Endodermal cell (in vitro differentiated cells): ENCODE data around the gene SLIT3. TPM values are rescaled to one million over a fixed set of nuclear protein-coding genes. Genes with fewer than 3 reads are reported as not detected.

Experiments
- DNase-seq: peaks from one replicate; pipeline ENCODE4 v3.0.0-alpha.2; 2017
- H3K27ac ChIP-seq: 2 replicates; pipeline ENCODE4 v1.5.1; 2013; ENCODE audit warnings: mild to moderate bottlenecking, low read depth, low read length, moderate library complexity
- H3K27me3 ChIP-seq: 2 replicates; pipeline ENCODE4 v1.6.1; 2013; ENCODE audit warnings: mild to moderate bottlenecking, low read length, moderate library complexity; ENCODE audit not compliant: insufficient read depth, control insufficient read depth, poor library complexity, severe bottlenecking
- H3K36me3 ChIP-seq: 2 replicates; pipeline ENCODE4 v1.7.0; 2013; ENCODE audit warnings: mild to moderate bottlenecking, low read length, moderate library complexity; ENCODE audit not compliant: control insufficient read depth, insufficient read depth
- H3K4me1 ChIP-seq: one replicate; pipeline ENCODE4 v1.7.0; 2013; ENCODE audit warnings: low read length; ENCODE audit not compliant: control insufficient read depth, insufficient read depth
- H3K4me3 ChIP-seq: 2 replicates; pipeline ENCODE4 v1.5.1; 2013; ENCODE audit warnings: mild to moderate bottlenecking, low read length, moderate library complexity
- H3K9ac ChIP-seq: 2 replicates; pipeline ENCODE4 v1.6.1; 2013; ENCODE audit warnings: mild to moderate bottlenecking, low read length, moderate library complexity; ENCODE audit not compliant: poor library complexity, severe bottlenecking; ENCODE audit errors: extremely low read depth
- H3K9me3 ChIP-seq: 2 replicates; pipeline ENCODE4 v1.6.1; 2013; ENCODE audit warnings: mild to moderate bottlenecking, low read length, moderate library complexity; ENCODE audit not compliant: control insufficient read depth
- H3K27ac Mint-ChIP-seq: 2 replicates; pipeline ENCODE4 v1.8.0; 2020; ENCODE audit warnings: mixed read lengths
- H3K27me3 Mint-ChIP-seq: 2 replicates; pipeline ENCODE4 v1.8.0; 2021; ENCODE audit warnings: mild to moderate bottlenecking, mixed read lengths; ENCODE audit not compliant: insufficient read depth
- H3K36me3 Mint-ChIP-seq: 2 replicates; pipeline ENCODE4 v1.8.0; 2020; ENCODE audit warnings: low read depth, mixed read lengths
- H3K4me1 Mint-ChIP-seq: 2 replicates; pipeline ENCODE4 v1.8.0; 2020; ENCODE audit warnings: mixed read lengths
- H3K4me3 Mint-ChIP-seq: 2 replicates; pipeline ENCODE4 v1.8.0; 2020; ENCODE audit warnings: mild to moderate bottlenecking, moderate library complexity, mixed read lengths
- H3K9me3 Mint-ChIP-seq: 2 replicates; pipeline ENCODE4 v1.8.0; 2020; ENCODE audit warnings: mild to moderate bottlenecking, mixed read lengths
- CTCF ChIP-seq: fragments of 200-600 bp; sonication (generic); conservative IDR thresholded peaks from 2 replicates; pipeline ENCODE4 v1.5.0; 2021; ENCODE audit warnings: antibody characterized with exemption, mild to moderate bottlenecking
- WGBS, 2 experiments: methylation state at CpG; one replicate each; pipeline versions ENCODE4 v1.1.5 to v1.1.7; 2013; ENCODE audit warnings: missing lambda C conversion rate in 2 of 2, mixed read lengths in 1 of 2; ENCODE audit not compliant: insufficient coverage in 1 of 2, insufficient read length in 1 of 2; 5-methylcytosine and 5-hydroxymethylcytosine counted together
- total RNA-seq, 2 donors: library from RNA; stranded (reverse); fragmentation: NEBNext Ultra II Directional in 1 of 2; extraction: Animal tissue kit (Norgen Biotek cat#: 25700) in 1 of 2; gene quantifications; 2 replicates in 1 of 2; 3 replicates in 1 of 2; pipeline ENCODE4 v1.2.1, GENCODE V29; 2021

The SLIT3 gene
- total RNA-seq, 2 donors from 2014 or later, result 2.5 to 3.4 TPM

GRCh38 chr5:168765086-168765550 is 535.8 kb downstream of the SLIT3 start:
- WGBS, 2 experiments, result 90 to 95% methylated on average over 15 of the region's 15 CpGs
- H3K9ac ChIP-seq, result no peak overlapping the region

DNA sequence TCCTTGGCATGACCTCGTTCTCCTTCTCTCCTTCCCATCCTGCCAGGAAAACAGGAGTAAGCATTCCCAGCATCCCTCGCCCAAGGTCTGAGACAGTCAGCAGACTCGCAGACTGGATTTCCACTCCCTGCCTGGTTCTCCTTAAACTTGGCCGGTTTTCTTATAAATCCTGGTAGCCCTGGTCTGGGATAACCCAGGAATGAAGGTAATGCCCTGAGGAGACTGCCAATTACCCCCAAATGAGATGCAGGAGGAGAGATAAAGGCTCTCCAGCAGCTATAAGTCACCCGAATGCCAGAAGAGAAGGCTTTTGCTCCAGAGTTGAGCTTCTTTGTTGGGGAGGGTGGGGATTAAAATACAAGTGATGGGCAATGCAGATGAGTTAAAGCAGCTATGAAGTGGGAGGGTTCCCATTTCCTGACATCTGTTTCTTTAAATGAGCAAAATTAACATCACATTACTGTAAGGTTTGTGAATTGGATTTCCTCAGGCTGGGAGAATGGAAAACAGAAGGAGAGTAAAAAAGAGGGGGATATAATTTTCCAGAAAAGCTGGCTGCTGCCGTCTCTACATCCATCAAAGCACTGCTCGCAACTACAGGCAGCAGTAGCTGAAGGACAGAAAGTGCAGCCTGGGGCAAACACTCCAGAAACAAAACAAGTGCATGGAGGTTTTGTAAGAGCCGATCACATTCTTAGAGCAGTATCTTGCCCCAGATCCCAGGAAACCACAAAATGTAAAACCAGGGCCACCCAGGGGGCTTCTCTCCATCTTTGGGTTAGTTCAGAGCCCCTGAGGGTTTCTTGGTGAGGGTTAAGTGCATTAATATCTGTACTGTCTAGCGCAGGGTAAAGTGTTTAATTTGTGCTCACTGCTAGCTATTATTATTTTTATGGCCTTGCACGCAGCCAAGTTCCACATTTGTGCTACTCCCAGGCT is 544.2 kb downstream of the SLIT3 start:
- peak overlapping the region; percentile 17 for H3K27ac ChIP-seq
- Mint-ChIP-seq H3K4me3 (no peak overlapping the region), H3K36me3 (no peaks in the 10 kb centered on the region), H3K9me3 (no peaks in the 10 kb centered on the region), H3K27me3 (no peaks in the 10 kb centered on the region), H3K4me1 (no peaks in the 10 kb centered on the region), H3K27ac (no peak overlapping the region)
- 82 to 86% methylated on average over 6 to 10 of the region's 10 CpGs for WGBS, 2 experiments
- H3K4me3 ChIP-seq, result no peak overlapping the region
- no peak for DNase-seq
- H3K27me3 ChIP-seq, result no peaks in the 10 kb centered on the region
- H3K9me3 ChIP-seq, result no peaks in the 10 kb centered on the region
- H3K36me3 ChIP-seq, result no peaks in the 10 kb centered on the region
- TF ChIP-seq CTCF, result no peak
- H3K9ac ChIP-seq, result no peak overlapping the region
- H3K4me1 ChIP-seq, result no peaks in the 10 kb centered on the region

More at GRCh38 chr5:168765086-168765550, 535.8 kb downstream of the SLIT3 start:
- Histone ChIP-seq H3K9me3 (no peaks in the 10 kb centered on the region), H3K27me3 (no peaks in the 10 kb centered on the region), H3K36me3 (no peaks in the 10 kb centered on the region), H3K4me1 (no peaks in the 10 kb centered on the region), H3K27ac (no peak overlapping the region), H3K4me3 (no peak overlapping the region)
- DNase-seq, result no peak
- H3K36me3 Mint-ChIP-seq, result no peaks in the 10 kb centered on the region
- peaks cover 8% of the 10 kb centered on the region for H3K9me3 Mint-ChIP-seq
- TF ChIP-seq CTCF, result no peak
- no peaks in the 10 kb centered on the region for H3K4me1 Mint-ChIP-seq
- no peaks in the 10 kb centered on the region for H3K27me3 Mint-ChIP-seq
- no peak overlapping the region for H3K27ac Mint-ChIP-seq
- no peak overlapping the region for H3K4me3 Mint-ChIP-seq

GRCh38 chr5:168755548-168756093 is 545.3 kb downstream of the SLIT3 start:
- no peak overlapping the region for H3K9ac ChIP-seq
- no peaks in the 10 kb centered on the region for H3K36me3 ChIP-seq
- no peak overlapping the region for H3K4me3 Mint-ChIP-seq
- H3K9me3 Mint-ChIP-seq, result no peaks in the 10 kb centered on the region
- H3K4me3 ChIP-seq, result no peak overlapping the region
- H3K27ac Mint-ChIP-seq, result no peak overlapping the region
- no peaks in the 10 kb centered on the region for H3K4me1 Mint-ChIP-seq
- H3K27me3 ChIP-seq, result no peaks in the 10 kb centered on the region
- no peaks in the 10 kb centered on the region for H3K9me3 ChIP-seq
- H3K36me3 Mint-ChIP-seq, result no peaks in the 10 kb centered on the region
- no peak for TF ChIP-seq CTCF
- H3K27me3 Mint-ChIP-seq, result no peaks in the 10 kb centered on the region
- 91 to 100% methylated on average over 6 to 7 of the region's 7 CpGs for WGBS, 2 experiments
- no peak overlapping the region for H3K27ac ChIP-seq
- H3K4me1 ChIP-seq, result no peaks in the 10 kb centered on the region
- no peak for DNase-seq
